SK-N-MC (cell line): ENCODE results near the gene PKMYT1.

Experiments
- EZH2 ChIP-seq: fragments of 200-600 bp; sonication (generic); IDR thresholded peaks from one replicate; pipeline ENCODE4 v1.6.1; 2017; ENCODE audit warnings: antibody characterized with exemption
- POLR2AphosphoS5 ChIP-seq: IDR thresholded peaks from 2 replicates; pipeline ENCODE4 v1.6.1; 2012; ENCODE audit warnings: mild to moderate bottlenecking, low read depth, low read length, borderline replicate concordance

DNA sequence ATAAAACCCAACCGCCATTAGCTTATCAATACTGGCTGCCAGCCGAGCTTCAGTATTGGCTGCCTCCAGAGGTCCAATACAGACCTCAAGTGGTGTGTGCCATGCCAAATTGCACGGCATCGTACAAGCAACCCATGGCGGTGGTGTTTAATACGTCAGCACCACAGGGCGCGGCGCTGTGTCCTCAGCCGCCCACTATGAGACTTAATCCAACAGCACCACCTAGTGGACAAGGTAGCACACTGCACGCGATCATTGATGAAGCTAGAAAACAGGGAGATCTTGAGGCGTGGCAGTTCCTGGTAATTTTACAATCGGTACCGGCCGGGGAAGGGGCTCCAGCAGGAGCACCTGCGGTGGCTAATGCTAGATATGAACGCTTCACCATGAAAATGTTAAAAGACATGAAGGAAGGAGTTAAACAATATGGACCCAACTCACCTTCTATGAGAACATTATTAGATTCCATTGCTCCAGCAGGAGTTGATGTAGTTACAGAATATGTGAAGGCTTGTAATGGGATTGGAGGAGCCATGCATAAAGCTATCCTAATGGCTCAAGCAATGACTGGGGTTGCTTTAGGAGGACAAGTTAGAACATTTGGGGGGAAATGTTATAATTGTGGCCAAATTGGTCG, 53.1 kb downstream of the PKMYT1 start:
- TF ChIP-seq EZH2 (no peak), POLR2AphosphoS5 (peak; percentile 28; the same call in 1 of the 2 replicates)
